NB4 (cell line): ENCODE measurements around the gene EMC1.
"Not testable (repeated sequence)": the region's sequence is repeated elsewhere in the genome, so short reads cannot be mapped to it uniquely, and the experiment has no call there.

Source experiments
- DNase-seq: peaks from one replicate; pipeline ENCODE4 v3.0.0; 2010; ENCODE audit warnings: low read depth
- H3K4me3 ChIP-seq: one replicate; pipeline ENCODE4 v1.5.1; 2011; ENCODE audit warnings: mild to moderate bottlenecking, low read depth, low read length, moderate library complexity
- CTCF ChIP-seq: IDR thresholded peaks from one replicate; pipeline ENCODE4 v1.5.1; 2012; ENCODE audit warnings: low read depth, low read length
- MAX ChIP-seq: IDR thresholded peaks from 2 replicates; pipeline ENCODE4 v1.6.1; 2011; ENCODE audit warnings: low read depth, low read length
- MYC ChIP-seq: IDR thresholded peaks from 2 replicates; pipeline ENCODE4 v1.6.1; 2011; ENCODE audit warnings: low read depth, low read length
- POLR2A ChIP-seq: IDR thresholded peaks from 2 replicates; pipeline ENCODE4 v1.6.1; 2011; ENCODE audit warnings: mild to moderate bottlenecking; ENCODE audit not compliant: insufficient read length; ENCODE audit errors: extremely low read depth

Gene EMC1

GRCh38 chr1:19220080-19220846 lies 31.1 kb downstream of the EMC1 start:
- no peak for DNase-seq
- no peak overlapping the region for H3K4me3 ChIP-seq
- no peak for TF ChIP-seq POLR2A
- no peak for TF ChIP-seq MYC
- TF ChIP-seq CTCF, result no peak

GRCh38 chr1:19219451-19219850 lies 31.9 kb downstream of the EMC1 start:
- TF ChIP-seq CTCF (no peak), MAX (no peak), MYC (no peak), POLR2A (no peak)
- no peak overlapping the region for H3K4me3 ChIP-seq
- DNase-seq, result no peak

GRCh38 chr1:19216585-19216984 lies 34.7 kb downstream of the EMC1 start:
- H3K4me3 ChIP-seq, DNase-seq: not testable (repeated sequence)

GRCh38 chr1:19213580-19213979 lies 37.7 kb downstream of the EMC1 start:
- no peak for DNase-seq
- TF ChIP-seq CTCF, result no peak
- TF ChIP-seq POLR2A, result no peak
- TF ChIP-seq MYC, result no peak
- TF ChIP-seq MAX, result no peak

GRCh38 chr1:19212167-19212566 lies 39.2 kb downstream of the EMC1 start:
- no peak for DNase-seq
- peak overlapping the region; percentile 95 for H3K4me3 ChIP-seq
- TF ChIP-seq MYC, result no peak

More at GRCh38 chr1:19213580-19213979, 37.7 kb downstream of the EMC1 start:
- peak overlapping the region; percentile 95 for H3K4me3 ChIP-seq

- peak overlapping the region; percentile 95 for H3K4me3 ChIP-seq
- peak; percentile 51 for DNase-seq
- TF ChIP-seq POLR2A, result no peak
- TF ChIP-seq MAX, result no peak
- no peak for TF ChIP-seq CTCF
- TF ChIP-seq MYC, result no peak
Observed at GRCh38 chr1:19210772-19211549, 40.4 kb downstream of the EMC1 start.
